HCT116 (cell line): ENCODE results near the gene KNL1. TPM values are rescaled to one million over a fixed set of nuclear protein-coding genes. Genes with fewer than 3 reads are reported as not detected.

Experiments
- ATAC-seq: fragments of 200-7000 bp; cut with Tn5 transposase; 2 replicates; pipeline ENCODE4 v1.9.1; 2020; ENCODE audit warnings: mild to moderate bottlenecking, moderate library complexity
- Bru-seq: library from RNA; stranded (reverse); fragments of 400-500 nt; gene quantifications from one replicate; lab custom pipeline; 2021; lab: Mats Ljungman, UMichigan
- BruChase-seq, 2 experiments: library from RNA; stranded (reverse); fragments of 400-500 nt; gene quantifications; one replicate each; lab custom pipeline; 2021; lab: Mats Ljungman, UMichigan
- BruUV-seq: library from RNA; stranded (reverse); fragments of 400-500 nt; replicated peaks from 2 replicates; lab custom pipeline; 2021; lab: Mats Ljungman, UMichigan
- CTCF ChIA-PET: fragments of 300-600 bp; sonication (Branson Sonifier 250); formaldehyde crosslinking; loops from one replicate; lab custom pipeline; 2021; ENCODE audit warnings: antibody characterized with exemption; lab: Charles Lee
- POLR2A ChIA-PET: fragments of 300-600, 350-600 bp; sonication (Branson Sonifier 250); formaldehyde crosslinking; loops from one replicate; lab custom pipeline; 2021; ENCODE audit warnings: antibody characterized with exemption; lab: Charles Lee
- RAD21 ChIA-PET, 2 experiments: fragments of 300-600 bp; sonication (Branson Sonifier 250); formaldehyde crosslinking; loops; one replicate each; lab custom pipeline; 2023; ENCODE audit warnings: low total read pairs in 2 of 2; ENCODE audit not compliant: uncharacterized antibody in 2 of 2, unreplicated experiment in 2 of 2, low non-redundant PET in 1 of 2; lab: Charles Lee
- DNase-seq: peaks from one replicate; pipeline ENCODE4 v3.0.0-alpha.2; 2010; ENCODE audit warnings: low read depth, low spot score
- H2AFZ ChIP-seq: fragments of 200-600 bp; shearing (Covaris generic), sonication (generic); 2 replicates; pipeline ENCODE4 v1.6.1; 2017; ENCODE audit warnings: low read depth, mixed run types, mixed read lengths, antibody characterized with exemption, low read length; ENCODE audit not compliant: poor library complexity, severe bottlenecking
- H3K27ac ChIP-seq: 2 replicates; pipeline ENCODE4 v1.5.1; 2012; ENCODE audit warnings: low read depth, low read length
- H3K27me3 ChIP-seq: fragments of 200-600 bp; sonication (generic); 2 replicates; pipeline ENCODE4 v1.6.1; 2016; ENCODE audit warnings: mixed run types, low read length, mixed read lengths; ENCODE audit not compliant: insufficient read depth
- H3K36me3 ChIP-seq, 2 experiments: fragments of 200-500 bp in 1 of 2; fragments of 200-600 bp in 1 of 2; sonication (Bioruptor generic) in 1 of 2; sonication (generic) in 1 of 2; 2 replicates each; pipeline versions ENCODE4 v1.5.1 to v1.6.1; 2014 to 2016; ENCODE audit warnings: low read length in 2 of 2, inconsistent platforms in 1 of 2, mixed read lengths in 1 of 2, mixed run types in 1 of 2; ENCODE audit not compliant: insufficient read depth in 2 of 2, control insufficient read depth in 1 of 2
- H3K4me1 ChIP-seq, 2 experiments: fragments of 200-600 bp in 1 of 2; sonication (generic) in 1 of 2; 2 replicates each; pipeline versions ENCODE4 v1.5.1 to v1.6.1; 2012 to 2017; ENCODE audit warnings: low read length in 2 of 2, inconsistent platforms in 1 of 2, mild to moderate bottlenecking in 1 of 2, mixed read lengths in 1 of 2, mixed run types in 1 of 2, moderate library complexity in 1 of 2; ENCODE audit not compliant: insufficient read depth in 2 of 2, control insufficient read depth in 1 of 2
- H3K4me2 ChIP-seq: fragments of 200-600 bp; sonication (generic); 2 replicates; pipeline ENCODE4 v1.6.1; 2017; ENCODE audit warnings: mixed run types, low read length, mixed read lengths
- H3K4me3 ChIP-seq, 2 experiments: fragments of 200-600 bp in 1 of 2; sonication (generic) in 1 of 2; replicated peaks in 1 of 2; 2 replicates each; pipeline ENCODE4 v1.5.1; 2011 to 2016; ENCODE audit warnings: low read length in 2 of 2, control low read depth in 1 of 2, low read depth in 1 of 2, mild to moderate bottlenecking in 1 of 2, mixed read lengths in 1 of 2, mixed run types in 1 of 2
- H3K79me2 ChIP-seq: fragments of 200-600 bp; sonication (generic); 2 replicates; pipeline ENCODE4 v1.6.1; 2017; ENCODE audit warnings: mild to moderate bottlenecking, mixed run types, low read length, moderate library complexity, mixed read lengths; ENCODE audit not compliant: insufficient read depth
- H3K9ac ChIP-seq: fragments of 200-600 bp; sonication (generic); 2 replicates; pipeline ENCODE4 v1.6.1; 2016; ENCODE audit warnings: low read length, mixed read lengths
- H3K9me2 ChIP-seq: fragments of 200-600 bp; sonication (generic), shearing (Covaris generic); 2 replicates; pipeline ENCODE4 v1.6.1; 2017; ENCODE audit warnings: mixed run types, mild to moderate bottlenecking, moderate library complexity; ENCODE audit not compliant: insufficient read depth
- H3K9me3 ChIP-seq, 2 experiments: fragments of 200-500 bp in 1 of 2; fragments of 200-600 bp in 1 of 2; sonication (Bioruptor generic) in 1 of 2; sonication (generic) in 1 of 2; 2 replicates each; pipeline ENCODE4 v1.6.1; 2014 to 2017; ENCODE audit warnings: low read length in 2 of 2, mixed read lengths in 2 of 2, inconsistent platforms in 1 of 2, low read depth in 1 of 2, mild to moderate bottlenecking in 1 of 2, mixed run types in 1 of 2, moderate library complexity in 1 of 2; ENCODE audit not compliant: control insufficient read depth in 1 of 2, insufficient read depth in 1 of 2
- H4K20me1 ChIP-seq: fragments of 200-600 bp; sonication (generic), shearing (Covaris generic); 2 replicates; pipeline ENCODE4 v1.6.1; 2017; ENCODE audit warnings: mixed run types, mild to moderate bottlenecking, moderate library complexity; ENCODE audit not compliant: insufficient read depth
- CEBPB ChIP-seq: IDR thresholded peaks from 2 replicates; pipeline ENCODE4 v1.6.1; 2012; ENCODE audit warnings: low read depth
- CTCF ChIP-seq, 3 experiments: fragments of 200-600 bp in 1 of 3; sonication (generic) in 1 of 3; IDR thresholded peaks in 2 of 3; conservative IDR thresholded peaks in 1 of 3; 2 replicates each; pipeline ENCODE4 v1.5.1; 2012 to 2017; ENCODE audit warnings: low read depth in 2 of 3, low read length in 2 of 3, antibody characterized with exemption in 1 of 3, borderline replicate concordance in 1 of 3, control low read depth in 1 of 3, mild to moderate bottlenecking in 1 of 3, mixed read lengths in 1 of 3, mixed run types in 1 of 3, moderate library complexity in 1 of 3; ENCODE audit not compliant: insufficient read depth in 1 of 3
- EGR1 ChIP-seq: IDR thresholded peaks from 2 replicates; pipeline ENCODE4 v1.6.1; 2012; ENCODE audit warnings: low read depth
- ELF1 ChIP-seq: IDR thresholded peaks from 2 replicates; pipeline ENCODE4 v1.6.1; 2012; ENCODE audit warnings: low read depth, borderline replicate concordance
- EZH2 ChIP-seq: fragments of 200-600 bp; sonication (generic); IDR thresholded peaks from 2 replicates; pipeline ENCODE4 v1.6.1; 2017; ENCODE audit warnings: antibody characterized with exemption, mixed run types
- EZH2phosphoT487 ChIP-seq: fragments of 200-600 bp; IDR thresholded peaks from 2 replicates; pipeline ENCODE4 v1.6.1; 2018; ENCODE audit warnings: antibody characterized with exemption, borderline replicate concordance
- FOSL1 ChIP-seq: IDR thresholded peaks from 2 replicates; pipeline ENCODE4 v1.6.1; 2012; ENCODE audit warnings: low read depth
- JUND ChIP-seq: IDR thresholded peaks from 2 replicates; pipeline ENCODE4 v1.6.1; 2012
- POLR2A ChIP-seq: IDR thresholded peaks from 2 replicates; pipeline ENCODE4 v1.7.0; 2011; ENCODE audit warnings: borderline replicate concordance; ENCODE audit not compliant: insufficient read depth, insufficient read length; ENCODE audit errors: extremely low read depth
- POLR2AphosphoS5 ChIP-seq: IDR thresholded peaks from 2 replicates; pipeline ENCODE4 v1.6.1; 2011; ENCODE audit warnings: mild to moderate bottlenecking, low read depth, low read length, moderate library complexity
- RAD21 ChIP-seq: IDR thresholded peaks from 2 replicates; pipeline ENCODE4 v1.6.1; 2012; ENCODE audit warnings: low read depth, mild to moderate bottlenecking
- SIN3A ChIP-seq: IDR thresholded peaks from 2 replicates; pipeline ENCODE4 v1.6.1; 2012; ENCODE audit warnings: low read depth
- SP1 ChIP-seq: IDR thresholded peaks from 2 replicates; pipeline ENCODE4 v1.6.1; 2012; ENCODE audit warnings: low read depth
- SRF ChIP-seq: IDR thresholded peaks from 2 replicates; pipeline ENCODE4 v1.6.1; 2012; ENCODE audit warnings: low read depth
- TCF7L2 ChIP-seq: IDR thresholded peaks from 2 replicates; pipeline ENCODE4 v1.7.0; 2011; ENCODE audit warnings: borderline replicate concordance, inconsistent platforms; ENCODE audit not compliant: insufficient read depth, insufficient read length; ENCODE audit errors: extremely low read depth
- ZFX ChIP-seq: fragments of 450-650 bp; IDR thresholded peaks from 2 replicates; pipeline ENCODE4 v1.6.1; 2017
- ZNF274 ChIP-seq: fragments of 200-500 bp; sonication (Bioruptor generic); IDR thresholded peaks from 2 replicates; pipeline ENCODE4 v1.6.1; 2014; ENCODE audit warnings: mild to moderate bottlenecking, low read depth, low read length, inconsistent platforms
- intact Hi-C: fragments of 100-400 bp; cut with micrococcal nuclease; formaldehyde crosslinking; loops from 2 replicates; pipeline ENCODE4 v1.10.0; 2022
- long read RNA-seq: library from polyadenylated mRNA; unstranded; transcript quantifications from one replicate; pipeline ENCODE4 v2.0.0, GENCODE V29; 2021; ENCODE audit not compliant: unreplicated experiment
- polyA plus RNA-seq: library from polyadenylated mRNA; unstranded; fragments of >200 nt; gene quantifications from 2 replicates; pipeline ENCODE4 v1.2.1, GENCODE V29; 2012; ENCODE audit warnings: missing spikeins
- total RNA-seq: library from RNA; stranded (reverse); gene quantifications from one replicate; pipeline ENCODE4 v1.2.1, GENCODE V29; 2021; ENCODE audit not compliant: unreplicated experiment
- TF ChIP-seq, protein P1 (sequence below): IDR thresholded peaks from 2 replicates; pipeline ENCODE4 v1.6.1; 2012
- TF ChIP-seq, protein P2 (sequence below): IDR thresholded peaks from 2 replicates; pipeline ENCODE4 v1.6.1; 2012; ENCODE audit warnings: low read depth

The KNL1 gene
- total RNA-seq: 30.6 TPM
- 5.4 and 9.8 TPM in 2 replicates for polyA plus RNA-seq
- percentile 75 among the genes with signal in this experiment for Bru-seq, nascent RNA
- BruChase-seq, experiment 1, labeled RNA remaining after a 6-hour chase: percentile 84 among the genes with signal in this experiment
- BruChase-seq, experiment 2, labeled RNA remaining after a 2-hour chase: percentile 81 among the genes with signal in this experiment
- long read RNA-seq, full-length matches to known transcripts: 18 of 30 reads
- long read RNA-seq, partial matches to known transcripts: 4 of 30 reads
- long read RNA-seq, other reads (novel, unspliced or antisense): 8 of 30 reads

DNA sequence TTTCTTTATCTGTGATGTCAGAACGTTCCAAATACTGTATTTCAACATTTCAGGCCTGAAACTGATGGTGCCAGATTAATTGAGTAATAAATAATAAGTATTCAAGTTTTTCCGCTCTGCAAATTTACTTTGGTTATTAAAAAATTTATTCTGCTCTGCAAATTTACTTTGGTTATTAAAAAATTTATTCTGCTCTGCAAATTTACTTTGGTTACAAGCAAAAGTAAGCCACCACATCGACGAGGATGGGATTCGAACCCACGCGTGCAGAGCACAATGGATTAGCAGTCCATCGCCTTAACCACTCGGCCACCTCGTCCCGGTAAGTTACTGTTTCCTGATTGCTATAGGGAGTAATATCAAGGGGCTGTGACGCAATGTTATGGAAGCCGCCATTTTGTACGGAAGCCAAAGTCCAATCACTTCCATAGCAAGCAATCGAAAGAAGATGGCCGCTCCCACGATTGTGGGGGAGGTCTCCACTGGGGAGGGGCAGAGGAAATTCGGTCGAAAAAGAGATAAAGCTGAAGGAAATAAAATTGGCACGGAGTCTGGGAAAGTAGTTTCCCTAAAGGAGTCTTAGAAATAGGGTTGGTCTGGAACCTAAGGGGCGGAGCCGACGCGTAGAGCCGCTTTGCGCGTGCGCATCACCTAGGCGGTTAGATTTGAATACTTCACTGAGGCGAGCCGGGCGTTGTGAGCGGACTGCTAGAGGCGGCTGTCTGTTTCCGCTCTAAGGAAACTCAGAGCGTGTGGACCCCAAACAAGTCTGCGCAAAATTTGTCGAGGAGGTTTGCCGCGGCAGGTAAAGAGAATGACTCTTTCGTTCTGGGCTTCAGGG is at the start of gene KNL1:
Gene KNL1, plus strand, starts transcription at position 662 of the 841 bp plus-strand sequence. CDS start 8,683 bp downstream, outside the sequence.
- Histone ChIP-seq H3K9ac (peak within 1 kb of the TSS; percentile 84), H3K27me3 (no peaks in the 10 kb centered on the region), H3K4me2 (peak within 1 kb of the TSS; percentile 67), H3K9me2 (no peaks in the 10 kb centered on the region), H4K20me1 (no peaks in the 10 kb centered on the region), H2AFZ (peak within 1 kb of the TSS; percentile 90), H3K79me2 (peaks cover 43% of the 10 kb centered on the region), H3K4me1 (peaks cover 0 to 24% of the 10 kb centered on the region in 2 experiments; a peak in 2 of 4 replicates), H3K27ac (peak within 1 kb of the TSS; percentile 89), H3K36me3 (no peaks in the 10 kb centered on the region), H3K4me3 (peak within 1 kb of the TSS; percentile 80 to 89), H3K9me3 (no peaks in the 10 kb centered on the region)
- ChIA-PET CTCF (interaction anchor here (1.3 to 1.4 kb wide), 2 partner anchors 9 to 189 kb away, joined by 3 to 4 read pairs; no protein-coding TSS in a partner anchor), RAD21 (no interaction called here), POLR2A (interaction anchor here (0.8 kb wide), 1 partner anchor 10 kb away, joined by 3 read pairs; no protein-coding TSS in a partner anchor)
- peak; percentile 93 for DNase-seq
- ATAC-seq: peak; percentile 81
- intact Hi-C loops: loop anchor here (5.0 to 10.0 kb wide), 2 partner anchors 191 to 298 kb away; partner anchors contain the start of gene VPS18
- BruUV-seq: no TSS peak
- TF ChIP-seq SP1 (peak; percentile 76), POLR2AphosphoS5 (peak; percentile 83), CEBPB (peak; percentile 98), ZFX (no peak), EGR1 (peak; percentile 81), SIN3A (peak; percentile 95), EZH2 (no peak), ELF1 (no peak; the same call in 1 of the 2 replicates), EZH2phosphoT487 (no peak), ZNF274 (no peak), JUND (no peak), POLR2A (peak; percentile 62), TCF7L2 (peak; percentile 53), FOSL1 (0 out of 2 replicates have a peak, but pooled peaks have one; percentile 15), SRF (0 out of 2 replicates have a peak, but pooled peaks have one; percentile 57), RAD21 (no peak), CTCF (IDR thresholded peaks at IDR 0.05 in 2 of 3, conservative IDR thresholded peaks at IDR 0.05 in 1 of 3; ENCODE audit: borderline replicate concordance in 1 of 3, insufficient read depth in 1 of 3, low read depth in 2 of 3, low read length in 2 of 3) (no peak)
- TF ChIP-seq, protein P1, sequence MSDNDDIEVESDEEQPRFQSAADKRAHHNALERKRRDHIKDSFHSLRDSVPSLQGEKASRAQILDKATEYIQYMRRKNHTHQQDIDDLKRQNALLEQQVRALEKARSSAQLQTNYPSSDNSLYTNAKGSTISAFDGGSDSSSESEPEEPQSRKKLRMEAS: peak; percentile 86
- TF ChIP-seq, protein P2, sequence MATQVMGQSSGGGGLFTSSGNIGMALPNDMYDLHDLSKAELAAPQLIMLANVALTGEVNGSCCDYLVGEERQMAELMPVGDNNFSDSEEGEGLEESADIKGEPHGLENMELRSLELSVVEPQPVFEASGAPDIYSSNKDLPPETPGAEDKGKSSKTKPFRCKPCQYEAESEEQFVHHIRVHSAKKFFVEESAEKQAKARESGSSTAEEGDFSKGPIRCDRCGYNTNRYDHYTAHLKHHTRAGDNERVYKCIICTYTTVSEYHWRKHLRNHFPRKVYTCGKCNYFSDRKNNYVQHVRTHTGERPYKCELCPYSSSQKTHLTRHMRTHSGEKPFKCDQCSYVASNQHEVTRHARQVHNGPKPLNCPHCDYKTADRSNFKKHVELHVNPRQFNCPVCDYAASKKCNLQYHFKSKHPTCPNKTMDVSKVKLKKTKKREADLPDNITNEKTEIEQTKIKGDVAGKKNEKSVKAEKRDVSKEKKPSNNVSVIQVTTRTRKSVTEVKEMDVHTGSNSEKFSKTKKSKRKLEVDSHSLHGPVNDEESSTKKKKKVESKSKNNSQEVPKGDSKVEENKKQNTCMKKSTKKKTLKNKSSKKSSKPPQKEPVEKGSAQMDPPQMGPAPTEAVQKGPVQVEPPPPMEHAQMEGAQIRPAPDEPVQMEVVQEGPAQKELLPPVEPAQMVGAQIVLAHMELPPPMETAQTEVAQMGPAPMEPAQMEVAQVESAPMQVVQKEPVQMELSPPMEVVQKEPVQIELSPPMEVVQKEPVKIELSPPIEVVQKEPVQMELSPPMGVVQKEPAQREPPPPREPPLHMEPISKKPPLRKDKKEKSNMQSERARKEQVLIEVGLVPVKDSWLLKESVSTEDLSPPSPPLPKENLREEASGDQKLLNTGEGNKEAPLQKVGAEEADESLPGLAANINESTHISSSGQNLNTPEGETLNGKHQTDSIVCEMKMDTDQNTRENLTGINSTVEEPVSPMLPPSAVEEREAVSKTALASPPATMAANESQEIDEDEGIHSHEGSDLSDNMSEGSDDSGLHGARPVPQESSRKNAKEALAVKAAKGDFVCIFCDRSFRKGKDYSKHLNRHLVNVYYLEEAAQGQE: no peak
